ELF-1 (cell line): Measurements from ENCODE around the gene C2orf74.
"Not testable (repeated sequence)": the region's sequence is repeated elsewhere in the genome, so short reads cannot be mapped to it uniquely, and the experiment has no call there.

Experiments used
- DNase-seq: peaks from one replicate; pipeline ENCODE4 v3.0.0-alpha.2; 2016; ENCODE audit warnings: low read depth, low spot score

The C2orf74 gene

DNA sequence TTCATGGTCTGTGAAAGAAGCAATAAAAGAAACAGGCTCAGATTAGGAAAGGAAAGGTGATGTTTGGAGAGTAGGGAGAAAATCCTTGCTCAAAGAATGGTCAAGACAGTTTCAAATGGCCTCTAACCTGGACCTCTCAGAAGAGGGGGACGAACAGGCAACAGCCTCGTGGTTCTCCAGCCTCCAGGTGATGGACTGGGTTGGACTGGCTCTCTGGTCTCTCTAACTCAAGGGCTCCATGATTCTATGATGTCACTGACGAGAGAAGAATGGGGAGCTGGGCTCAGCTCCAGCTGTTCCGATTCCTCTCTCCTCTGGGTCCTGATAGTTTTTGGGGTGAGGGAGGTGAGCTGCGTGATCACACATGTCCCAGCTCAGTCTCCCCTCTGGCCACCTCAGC is at the start of gene C2orf74:
TSS of gene C2orf74 (plus strand) at position 301 of the 400 bp plus-strand sequence. CDS start 327 bp downstream, outside the sequence.
- DNase-seq, result no peak

DNA sequence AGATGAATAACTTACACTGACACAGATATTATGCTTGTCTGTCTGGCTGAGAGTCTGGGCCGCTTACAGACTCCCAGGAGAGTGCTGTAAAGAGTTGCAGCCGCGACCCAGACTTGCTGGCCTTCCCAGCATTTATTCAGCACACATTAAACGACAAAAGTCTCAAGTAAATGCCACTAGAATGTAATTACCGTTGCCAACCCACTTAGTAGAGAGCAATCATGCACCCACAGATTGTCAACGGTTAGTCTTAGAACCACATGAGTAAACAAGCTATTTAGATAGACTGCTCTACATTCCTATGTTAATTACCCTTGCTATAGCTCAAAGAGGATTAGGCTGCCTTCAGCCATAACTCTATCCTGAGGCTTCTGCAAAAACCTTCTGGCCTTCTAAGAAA is 47.8 kb upstream of the C2orf74 start:
- DNase-seq, result peak; percentile 22

DNA sequence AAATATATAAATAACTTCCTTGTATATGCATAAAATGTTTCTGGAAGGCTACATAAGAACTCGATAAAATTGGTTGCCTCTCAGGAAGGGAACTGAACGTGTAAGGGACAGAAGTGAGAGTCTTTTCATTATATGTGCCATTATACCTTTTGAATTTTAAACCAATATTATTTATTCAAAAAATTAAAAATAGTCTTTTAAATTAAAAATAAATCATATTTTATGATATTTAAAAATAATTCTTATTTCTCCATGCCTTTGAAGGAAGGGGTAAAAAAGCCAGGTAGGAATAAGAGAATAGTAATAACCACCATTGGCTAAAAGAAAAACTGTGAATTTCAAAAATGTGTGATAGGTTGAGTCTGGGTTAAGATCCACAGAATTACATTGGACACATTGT is 45.7 kb upstream of the C2orf74 start:
- no peak for DNase-seq

DNA sequence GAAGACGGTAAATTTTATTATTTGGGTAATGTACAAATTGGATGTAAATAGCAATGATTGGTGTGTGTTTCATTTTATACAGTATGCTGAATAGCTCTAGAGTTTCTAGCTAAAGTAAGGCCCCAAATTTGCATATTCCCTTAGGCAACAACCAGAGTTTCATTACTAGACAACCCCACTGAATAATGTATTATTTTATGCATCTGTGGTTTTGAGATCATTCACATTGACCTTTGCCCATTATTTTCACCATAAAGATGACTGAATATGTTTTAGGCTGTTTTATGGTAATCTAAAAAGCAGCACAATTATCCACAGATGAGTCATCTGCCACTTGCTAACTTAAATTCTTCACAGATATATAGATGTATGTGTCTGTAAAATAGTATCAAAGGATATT is 44.5 kb upstream of the C2orf74 start:
- no peak for DNase-seq

DNA sequence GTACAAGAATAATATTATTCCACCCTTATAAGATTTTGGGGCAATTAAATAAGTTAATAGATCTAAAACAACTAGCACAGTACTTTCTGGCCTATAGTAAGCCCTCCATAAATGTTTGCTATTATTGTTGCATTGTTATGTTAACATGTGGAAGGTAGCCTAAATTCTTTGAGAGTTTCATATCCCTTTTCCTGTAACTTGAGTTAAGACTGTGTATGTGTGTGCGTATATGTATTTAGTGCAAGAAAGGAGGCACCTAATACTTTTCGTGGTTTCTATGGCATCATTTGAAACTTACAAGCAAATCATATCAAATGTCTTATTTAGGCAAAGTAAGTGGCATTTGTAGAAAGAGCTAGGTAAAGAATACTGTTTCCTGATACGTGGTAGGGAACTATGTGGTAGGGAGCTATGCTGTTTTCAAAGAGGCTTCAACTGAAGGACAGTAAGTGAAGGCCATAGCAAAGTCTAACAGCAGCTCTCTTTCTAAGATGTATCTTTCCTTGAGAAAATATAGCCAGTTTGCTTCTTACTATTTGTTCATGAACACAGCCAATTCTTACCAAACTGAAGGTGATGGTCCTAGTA is 36.8 kb upstream of the C2orf74 start:
- DNase-seq, result no peak

DNA sequence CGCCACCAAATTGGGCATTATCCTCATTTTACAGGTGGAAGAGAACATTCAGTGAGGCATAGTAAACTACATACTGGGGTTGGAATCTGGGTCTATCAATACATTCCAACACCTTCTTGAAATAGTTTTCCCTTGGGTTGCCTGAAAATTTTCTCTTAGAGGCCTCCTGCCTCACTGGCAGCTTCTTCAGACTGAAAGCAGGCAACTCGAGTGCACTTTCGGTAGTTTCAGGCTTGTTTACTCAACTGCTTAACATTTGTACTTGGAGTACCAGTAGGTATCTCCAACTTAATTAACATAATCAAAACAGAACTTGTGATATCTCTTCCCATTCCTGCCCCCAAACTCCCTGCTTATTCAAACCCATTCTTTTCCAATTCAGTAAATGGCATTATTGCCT is 36.2 kb upstream of the C2orf74 start:
- DNase-seq, result no peak

DNA sequence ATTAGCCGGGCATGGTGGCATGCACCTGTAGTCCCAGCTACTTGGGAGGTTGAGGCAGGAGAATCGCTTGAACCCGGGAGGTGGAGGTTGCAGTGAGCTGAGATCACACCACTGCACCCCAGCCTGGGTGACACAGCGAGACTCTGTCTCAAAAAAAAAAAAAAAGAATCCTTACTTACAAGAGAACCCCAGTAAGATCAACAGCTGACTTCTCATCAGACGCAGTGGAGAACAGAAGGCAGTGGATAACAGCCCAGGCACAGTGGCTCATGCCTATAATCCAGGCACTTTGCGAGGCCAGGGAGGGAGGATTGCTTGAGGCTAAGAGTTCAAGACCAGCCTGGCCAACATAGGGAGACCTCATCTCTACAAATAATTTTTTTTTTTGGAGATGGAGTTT is 33.9 kb upstream of the C2orf74 start:
- not testable (repeated sequence) for DNase-seq

DNA sequence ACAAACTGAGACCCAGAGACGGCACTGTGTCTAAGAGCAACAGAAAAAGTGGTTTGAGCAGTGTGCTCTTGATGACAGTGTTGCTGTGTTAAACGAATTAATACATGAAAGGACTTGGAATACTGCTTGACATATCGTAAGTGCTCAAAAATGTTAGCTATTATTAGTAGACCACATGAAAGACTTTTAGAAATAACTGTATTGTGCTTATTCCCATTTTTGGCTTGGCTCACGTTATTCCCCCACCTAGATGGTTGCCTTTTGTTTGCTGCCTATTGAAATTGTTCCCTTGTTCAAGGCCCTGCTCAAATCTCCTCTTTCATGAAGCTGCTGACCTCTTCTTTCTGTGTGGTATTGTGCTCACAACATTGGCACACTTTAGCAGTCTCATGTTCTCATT is 27.8 kb upstream of the C2orf74 start:
- no peak for DNase-seq

DNA sequence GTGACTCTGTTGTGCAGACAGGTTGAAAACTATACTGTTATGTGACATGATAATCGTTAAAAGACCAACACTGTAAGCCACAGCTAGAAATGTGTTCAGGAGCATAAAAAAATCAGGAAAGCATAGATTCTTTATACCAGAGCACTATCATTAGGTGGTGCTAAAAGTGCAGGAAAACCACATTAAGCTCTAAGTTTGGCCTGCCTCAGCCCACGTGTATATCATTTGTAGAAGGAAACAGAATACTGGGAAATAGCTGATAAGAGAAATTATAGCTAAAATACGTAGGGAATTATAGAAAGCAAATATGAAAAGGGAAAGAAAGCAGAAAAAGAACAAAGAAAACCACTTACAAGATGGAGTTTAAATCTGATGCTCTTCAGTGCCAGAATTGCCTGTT is 26.5 kb upstream of the C2orf74 start:
- DNase-seq, result no peak

DNA sequence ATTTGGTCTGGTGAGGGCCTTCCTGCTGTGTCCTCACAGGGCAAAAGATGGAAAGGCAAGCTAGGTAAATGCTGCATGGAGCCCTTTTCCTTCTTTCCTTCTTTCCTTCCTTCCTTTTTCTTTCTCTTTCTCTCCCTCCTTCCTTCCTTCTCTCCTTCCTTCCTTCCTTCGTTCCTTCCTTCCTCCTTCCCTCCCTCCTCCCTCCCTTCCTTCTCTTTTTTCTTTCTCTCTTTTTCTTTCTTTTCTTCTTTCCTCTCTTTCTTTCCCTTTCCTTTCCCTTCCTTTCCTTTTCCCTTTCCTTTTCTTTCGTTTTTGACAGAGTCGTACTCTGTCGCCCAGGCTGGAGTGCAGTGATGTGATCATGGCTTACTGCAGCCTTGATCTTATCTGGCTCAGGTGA is 23.1 kb upstream of the C2orf74 start:
- DNase-seq, result no peak

DNA sequence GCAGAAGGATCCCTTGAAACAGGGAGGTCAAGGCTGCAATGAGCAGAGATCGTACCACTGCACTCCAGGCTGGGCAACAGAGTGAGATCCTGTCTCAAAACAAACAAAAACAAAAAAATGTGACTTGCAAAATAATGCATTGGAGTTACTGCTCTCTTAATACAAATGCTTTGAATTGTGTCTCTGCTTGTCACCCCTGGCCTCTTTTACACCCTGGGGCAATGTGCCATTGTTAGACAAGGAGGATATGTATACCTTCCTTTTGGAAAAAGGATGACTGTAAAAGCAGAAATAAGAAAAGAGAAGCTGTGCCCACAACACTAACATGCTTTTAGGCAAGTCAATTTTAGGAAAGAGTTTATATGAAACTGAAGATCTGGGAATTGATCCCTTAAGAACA is 20.8 kb upstream of the C2orf74 start:
- DNase-seq, result peak; percentile 12

DNA sequence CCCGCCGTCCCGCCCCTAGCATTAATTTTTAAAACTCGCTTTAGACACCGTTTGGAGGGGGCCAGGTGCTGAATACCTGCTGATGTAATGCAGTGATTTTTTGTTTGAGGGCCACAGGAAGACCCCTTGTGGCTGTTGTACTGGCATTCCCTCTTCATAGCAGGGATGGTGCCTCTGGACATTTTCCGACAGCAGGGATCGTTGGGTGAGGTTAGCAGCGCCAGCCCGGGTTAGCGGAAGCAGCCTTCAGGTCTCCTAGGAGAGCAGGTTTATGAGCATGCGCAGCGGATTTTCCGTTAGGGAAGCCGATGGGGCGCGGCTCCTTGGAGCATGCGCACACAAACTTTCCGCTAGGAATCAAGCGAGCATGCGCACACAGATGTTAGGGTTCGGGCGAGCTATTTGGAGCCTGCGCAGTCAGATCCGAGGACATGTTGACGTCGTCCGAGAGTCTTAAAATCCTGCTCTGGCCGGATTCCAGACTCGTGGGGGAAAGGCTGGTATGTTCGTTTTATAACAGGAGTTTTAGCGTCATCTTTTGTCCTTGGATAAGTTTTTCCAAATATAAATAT is 17.2 kb upstream of the C2orf74 start:
- peak; percentile 99 for DNase-seq

DNA sequence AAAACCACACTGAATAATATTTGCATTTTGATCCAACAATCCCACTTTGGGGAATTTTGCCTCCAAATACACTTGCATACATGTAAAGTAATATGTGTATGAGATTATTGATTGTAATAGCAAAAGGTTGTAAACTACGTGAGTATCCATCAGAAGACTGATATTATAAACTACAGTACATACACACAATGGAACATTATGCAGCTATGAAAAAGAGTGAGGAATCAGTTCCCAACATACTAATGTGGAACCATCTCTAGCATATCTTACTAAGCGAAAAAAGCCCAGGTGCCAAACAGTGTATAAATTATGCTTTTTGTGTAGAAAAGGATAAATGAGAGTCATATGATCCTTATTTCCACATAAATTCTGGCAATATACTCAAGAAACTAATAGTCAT is 16.0 kb upstream of the C2orf74 start:
- no peak for DNase-seq

DNA sequence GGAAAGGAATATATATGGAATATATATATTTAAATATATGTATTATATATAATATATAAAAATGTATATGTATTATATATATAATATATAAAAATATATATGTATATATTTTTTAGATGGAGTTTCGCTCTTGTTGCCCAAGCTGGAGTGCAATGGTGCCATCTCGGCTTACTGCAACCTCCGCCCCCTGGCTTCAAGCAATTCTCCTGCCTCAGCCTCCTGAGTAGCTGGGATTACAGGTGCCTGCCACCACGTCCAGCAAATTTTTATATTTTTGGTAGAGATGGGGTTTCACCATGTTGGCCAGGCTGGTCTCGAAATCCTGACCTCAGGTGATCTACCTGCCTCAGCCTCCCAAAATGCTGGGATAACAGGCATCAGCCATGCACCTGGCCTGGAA is 13.9 kb upstream of the C2orf74 start:
- DNase-seq, result not testable (repeated sequence)

DNA sequence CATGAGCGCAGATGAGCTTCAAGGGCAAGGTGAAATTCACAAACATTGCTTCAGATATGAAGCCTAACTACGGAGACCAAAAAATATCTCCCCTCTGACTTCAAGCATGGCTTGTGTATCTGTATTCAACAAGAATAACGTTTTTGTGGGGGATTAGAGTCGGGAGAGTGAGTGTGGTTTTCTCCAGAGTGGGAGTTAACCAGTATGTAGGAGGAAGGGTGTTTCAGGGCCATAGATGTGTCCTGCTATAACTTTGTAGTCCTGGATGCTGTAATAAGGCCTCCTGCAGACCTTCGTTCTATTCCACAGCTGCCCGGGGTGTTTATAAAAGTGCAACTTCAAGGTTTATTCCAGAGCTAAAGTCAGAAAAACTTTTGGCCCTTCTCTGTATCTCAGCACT is 12.9 kb upstream of the C2orf74 start:
- DNase-seq, result no peak

DNA sequence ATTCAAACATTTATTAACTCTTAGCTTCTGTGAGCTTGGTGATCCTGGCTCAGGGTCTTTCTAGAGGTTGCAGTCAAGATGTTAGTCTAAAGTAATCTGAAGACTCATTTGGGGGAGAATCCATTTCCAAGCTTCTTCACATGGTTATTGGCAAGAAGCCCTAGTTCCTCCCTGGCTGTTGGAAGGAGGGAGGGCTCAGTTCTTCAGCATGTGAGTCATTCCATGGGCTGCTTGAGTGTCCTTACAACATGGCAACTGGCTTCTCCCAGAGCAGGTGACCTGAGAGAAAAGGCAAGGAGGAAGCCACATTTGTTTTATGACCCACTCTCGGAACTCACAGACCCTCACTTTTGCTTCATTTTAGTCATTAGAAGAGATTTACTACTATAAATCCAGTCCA is 10.6 kb upstream of the C2orf74 start:
- no peak for DNase-seq

DNA sequence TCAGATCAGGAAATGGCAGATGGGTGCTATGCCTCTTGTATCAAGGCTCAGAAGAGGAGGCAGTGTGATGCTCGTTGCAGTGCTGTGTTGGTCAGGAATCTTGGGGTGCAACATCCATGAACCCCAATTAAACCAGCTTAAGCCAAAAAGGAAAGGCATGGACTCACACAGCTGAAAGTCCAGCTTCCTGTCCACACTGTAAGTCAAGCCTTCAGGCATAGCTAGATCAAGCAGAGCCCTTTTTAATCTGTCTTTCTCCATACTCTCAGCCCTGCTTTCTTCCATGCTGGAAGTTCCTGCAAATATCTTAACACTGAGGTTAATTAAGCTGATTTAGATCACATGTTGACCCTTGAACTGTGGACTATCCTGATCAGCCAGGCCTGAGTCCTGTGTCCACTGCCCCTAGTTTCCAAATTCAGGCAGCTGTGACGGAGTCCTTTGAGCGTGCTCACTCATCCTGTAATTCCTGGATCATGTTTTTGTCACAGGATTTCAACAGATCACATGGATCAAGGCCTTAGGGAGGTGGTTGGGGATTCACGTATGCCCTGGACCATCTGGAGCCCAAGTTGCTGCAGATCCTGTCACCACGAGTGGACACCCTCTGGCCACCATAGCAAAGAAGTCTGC is 4.5 kb upstream of the C2orf74 start:
- no peak for DNase-seq

DNA sequence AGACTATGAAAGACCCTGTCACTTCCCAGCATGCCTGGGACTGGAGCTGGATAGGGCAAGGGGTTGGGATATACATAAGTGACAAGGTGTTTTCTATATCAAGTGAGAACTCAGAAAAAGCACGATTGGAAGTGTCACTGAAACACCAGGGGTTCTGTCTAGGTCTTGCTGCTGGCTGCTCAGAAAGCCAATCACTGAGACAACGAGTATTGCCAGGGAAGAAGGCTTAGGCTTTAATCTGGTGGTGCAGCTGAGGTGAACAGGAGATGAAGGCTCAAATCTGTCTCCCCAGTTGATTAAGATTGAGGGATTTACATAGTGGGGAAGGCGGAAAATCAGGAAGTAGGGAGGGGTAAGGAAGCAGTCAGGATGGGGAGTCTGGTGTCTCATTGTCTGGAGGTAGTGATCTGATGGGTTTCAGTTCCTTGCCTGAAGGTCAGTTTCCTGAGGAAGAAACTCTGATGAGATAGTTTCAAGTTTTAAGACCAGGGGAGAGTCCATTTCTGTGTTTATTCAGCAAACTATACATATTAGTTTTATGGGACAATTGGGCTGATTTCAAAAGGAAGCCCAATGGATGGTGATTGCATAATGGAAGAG is 3.5 kb upstream of the C2orf74 start:
- DNase-seq, result no peak

DNA sequence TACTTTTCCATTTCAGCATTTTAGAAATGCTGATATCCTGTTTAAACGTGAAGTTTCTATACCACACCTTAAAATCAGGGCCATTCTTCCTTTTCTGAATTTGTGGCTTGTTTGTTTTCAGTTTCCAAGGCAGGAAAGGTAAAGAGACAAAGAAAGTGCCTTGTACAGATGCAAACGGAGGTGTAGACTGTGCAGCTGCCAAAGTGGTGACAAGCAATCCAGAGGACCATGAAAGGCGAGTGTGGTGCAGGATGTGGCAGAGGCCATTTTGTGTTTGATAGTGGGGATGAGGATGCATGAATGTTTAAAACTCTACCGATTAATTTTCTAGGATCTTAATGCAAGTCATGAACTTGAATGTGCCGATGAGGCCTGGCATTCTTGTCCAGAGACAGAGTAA is 733 bp downstream of the C2orf74 start:
- DNase-seq, result no peak

DNA sequence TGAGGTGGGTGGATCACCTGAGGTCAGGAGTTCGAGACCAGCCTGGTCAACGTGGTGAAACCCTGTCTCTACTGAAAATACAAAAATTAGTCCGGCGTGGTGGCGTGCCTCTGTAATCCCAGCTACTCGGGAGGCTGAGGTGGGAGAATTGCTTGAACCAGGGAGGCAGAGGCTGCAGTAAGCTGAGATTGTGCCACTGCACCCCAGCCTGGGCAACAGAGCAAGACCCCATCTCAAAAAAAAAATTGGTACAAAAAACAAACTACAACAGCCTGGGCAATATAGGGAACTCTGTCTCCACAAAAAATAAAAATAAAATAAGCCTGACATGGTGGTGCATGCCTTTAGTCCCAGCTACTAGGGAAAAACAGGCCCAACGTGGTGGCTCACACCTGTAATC is 3.1 kb downstream of the C2orf74 start:
- DNase-seq, result not testable (repeated sequence)

DNA sequence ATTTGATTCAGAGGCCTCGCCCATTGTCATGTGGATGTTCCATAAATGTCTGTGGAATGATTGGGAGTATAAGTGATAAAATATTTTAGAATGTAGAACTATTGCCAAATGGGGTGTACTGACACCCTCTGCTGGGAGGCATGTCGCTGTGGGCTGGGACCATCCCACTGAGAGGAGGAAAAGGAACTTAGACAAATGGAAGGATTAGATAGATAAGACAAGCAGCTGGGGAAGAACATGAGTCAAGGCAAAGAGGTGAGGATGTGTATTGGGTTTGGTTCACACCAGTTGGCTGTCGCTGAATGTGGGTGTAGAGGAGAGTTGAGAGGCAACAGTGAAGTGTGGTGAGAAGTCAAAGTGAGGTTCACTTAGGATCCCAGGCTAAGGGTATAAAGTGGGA is 4.0 kb downstream of the C2orf74 start:
- no peak for DNase-seq

DNA sequence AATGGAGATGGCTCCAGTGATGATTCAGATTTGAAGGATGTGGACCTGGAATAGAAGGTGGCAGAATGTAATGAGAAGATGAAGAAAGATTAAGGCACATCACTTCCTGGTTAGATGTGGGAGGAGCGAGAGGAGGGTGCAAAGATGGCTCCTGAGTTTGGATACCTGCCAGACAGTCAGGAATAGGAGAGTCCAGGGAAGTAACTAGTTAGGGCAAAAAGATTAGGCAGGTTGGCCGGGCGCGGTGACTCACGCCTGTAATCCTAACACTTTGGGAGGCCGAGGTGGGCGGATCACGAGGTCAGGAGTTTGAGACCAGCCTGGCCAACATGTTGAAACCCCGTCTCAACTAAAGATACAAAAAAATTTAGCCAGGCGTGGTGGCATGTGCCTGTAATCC is 5.6 kb downstream of the C2orf74 start:
- DNase-seq, result no peak

DNA sequence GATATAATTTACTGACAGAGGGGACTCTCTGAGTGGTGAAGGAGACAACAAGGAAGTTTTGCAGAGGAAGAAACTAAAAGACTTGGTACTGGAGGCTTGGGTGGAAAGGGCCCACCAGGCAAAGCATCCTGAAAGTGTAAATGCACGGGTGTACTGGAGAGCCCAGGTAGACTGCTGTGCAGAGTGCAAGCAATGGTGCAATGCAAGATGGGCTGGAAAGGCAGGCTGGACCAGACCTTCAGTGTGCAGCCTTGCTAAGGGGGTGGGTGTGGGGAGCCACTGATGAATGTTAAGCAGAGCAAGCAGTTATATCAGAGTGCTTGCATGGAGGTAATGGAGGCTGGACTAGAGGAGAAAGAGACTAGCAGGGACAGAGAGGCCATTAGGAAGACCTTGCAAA is 10.7 kb downstream of the C2orf74 start:
- no peak for DNase-seq
